Measurements from ENCODE around the gene TINCR. TPM values are rescaled to one million over a fixed set of nuclear protein-coding genes. Genes with fewer than 3 reads are reported as not detected.

The TINCR gene
- total and polyA plus RNA-seq, 2 donors from 2014 or later: 0.94 to 2.2 TPM

GRCh38 chr19:5590865-5591154 is 23.1 kb upstream of the TINCR start:
- Histone ChIP-seq H3K9me3 (ENCODE audit: control insufficient read depth in 2 of 3, insufficient read depth in 1 of 3, low read length in 3 of 3) (no peaks in the 10 kb centered on the region), H3K4me3 (ENCODE audit: low read length in 3 of 3) (no peak overlapping the region), H3K27me3 (ENCODE audit: control insufficient read depth, insufficient read depth, low read length) (no peaks in the 10 kb centered on the region), H3K4me1 (ENCODE audit: control insufficient read depth in 2 of 3, insufficient read depth in 2 of 3, low read depth in 1 of 3, low read length in 3 of 3) (peaks cover 0 to 8% (median 6%) of the 10 kb centered on the region in 3 donors), H3K9ac (ENCODE audit: low read length in 3 of 3) (no peak overlapping the region), H3K36me3 (ENCODE audit: control insufficient read depth in 2 of 3, insufficient read depth in 3 of 3, low read length in 3 of 3) (peaks cover 0 to 89% (median 63%) of the 10 kb centered on the region in 3 donors), H3K27ac (ENCODE audit: low read depth in 2 of 2, low read length in 2 of 2) (no peak overlapping the region)
- intact Hi-C loops (cut with DNase I): no loop called here
- DNase-seq: peak in 1 of 5 donors; percentile 62
- no peak for TF ChIP-seq CTCF (IDR thresholded peaks at IDR 0.05; ENCODE audit: borderline replicate concordance, extremely low read depth, insufficient read depth)
- no peak for FAIRE-seq

GRCh38 chr19:5590151-5590864 is 22.6 kb upstream of the TINCR start:
- Histone ChIP-seq H3K9ac (ENCODE audit: low read length in 3 of 3) (no peak overlapping the region), H3K4me1 (ENCODE audit: control insufficient read depth in 2 of 3, insufficient read depth in 2 of 3, low read depth in 1 of 3, low read length in 3 of 3) (peaks cover 0 to 11% (median 9%) of the 10 kb centered on the region in 3 donors), H3K36me3 (ENCODE audit: control insufficient read depth in 2 of 3, insufficient read depth in 3 of 3, low read length in 3 of 3) (peaks cover 0 to 84% (median 58%) of the 10 kb centered on the region in 3 donors), H3K9me3 (ENCODE audit: control insufficient read depth in 2 of 3, insufficient read depth in 1 of 3, low read length in 3 of 3) (no peaks in the 10 kb centered on the region), H3K4me3 (ENCODE audit: low read length in 3 of 3) (no peak overlapping the region), H3K27me3 (ENCODE audit: control insufficient read depth, insufficient read depth, low read length) (no peaks in the 10 kb centered on the region), H3K27ac (ENCODE audit: low read depth in 2 of 2, low read length in 2 of 2) (no peak overlapping the region)
- DNase-seq (peak in 1 of 5 donors; percentile 69), FAIRE-seq (no peak)
- no peak for TF ChIP-seq CTCF (IDR thresholded peaks at IDR 0.05; ENCODE audit: borderline replicate concordance, extremely low read depth, insufficient read depth)
- intact Hi-C loops (cut with DNase I): no loop called here

GRCh38 chr19:5588906-5589676 is 21.3 kb upstream of the TINCR start:
- Histone ChIP-seq H3K4me3 (ENCODE audit: low read length in 3 of 3) (no peak overlapping the region), H3K27me3 (ENCODE audit: control insufficient read depth, insufficient read depth, low read length) (no peaks in the 10 kb centered on the region), H3K27ac (ENCODE audit: low read depth in 2 of 2, low read length in 2 of 2) (no peak overlapping the region), H3K9me3 (ENCODE audit: control insufficient read depth in 2 of 3, insufficient read depth in 1 of 3, low read length in 3 of 3) (no peaks in the 10 kb centered on the region), H3K4me1 (ENCODE audit: control insufficient read depth in 2 of 3, insufficient read depth in 2 of 3, low read depth in 1 of 3, low read length in 3 of 3) (peaks cover 0 to 11% (median 11%) of the 10 kb centered on the region in 3 donors), H3K36me3 (ENCODE audit: control insufficient read depth in 2 of 3, insufficient read depth in 3 of 3, low read length in 3 of 3) (peaks cover 0 to 72% (median 49%) of the 10 kb centered on the region in 3 donors), H3K9ac (ENCODE audit: low read length in 3 of 3) (no peak overlapping the region)
- FAIRE-seq: no peak
- DNase-seq: peak in 2 of 5 donors; percentile 45 to 61
- no peak for TF ChIP-seq CTCF (IDR thresholded peaks at IDR 0.05; ENCODE audit: borderline replicate concordance, extremely low read depth, insufficient read depth)
- intact Hi-C loops (cut with DNase I): no loop called here

Measured in kidney (tissue), 14 donors.